ENCODE data around the gene FGGY.
"Not testable (repeated sequence)": the region's sequence is repeated elsewhere in the genome, so short reads cannot be mapped to it uniquely, and the experiment has no call there.

Gene FGGY

GRCh38 chr1:59444520-59444919 lies 147.6 kb downstream of the FGGY start:
- DNase-seq (ENCODE audit: low spot score): no peak

- DNase-seq (ENCODE audit: low spot score): no peak
These were observed 148.1 kb downstream of the FGGY start for GRCh38 chr1:59445040-59445439.

- DNase-seq (ENCODE audit: low spot score): no peak
These were observed 149.5 kb downstream of the FGGY start for GRCh38 chr1:59446257-59446901.

DNA sequence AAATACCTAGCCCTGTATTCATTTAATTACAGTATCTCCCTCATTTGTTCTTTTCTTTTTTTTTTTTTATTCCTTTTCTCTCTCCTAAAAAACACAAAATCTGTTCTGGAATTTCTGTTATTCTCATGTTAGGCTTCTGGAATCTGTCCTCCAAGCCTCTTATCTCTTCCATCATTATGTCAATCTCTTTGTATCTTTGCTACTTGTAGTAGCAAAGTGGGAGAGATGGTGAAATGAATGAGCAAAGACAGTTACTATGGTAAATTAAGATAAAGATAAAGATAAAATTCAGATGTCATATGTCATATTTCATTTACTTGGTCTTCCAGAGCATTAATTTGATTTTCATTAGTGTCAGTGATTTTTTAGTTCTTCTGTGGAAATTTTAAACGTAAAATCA lies 155.1 kb downstream of the FGGY start:
- no peak for DNase-seq (ENCODE audit: low spot score)

DNA sequence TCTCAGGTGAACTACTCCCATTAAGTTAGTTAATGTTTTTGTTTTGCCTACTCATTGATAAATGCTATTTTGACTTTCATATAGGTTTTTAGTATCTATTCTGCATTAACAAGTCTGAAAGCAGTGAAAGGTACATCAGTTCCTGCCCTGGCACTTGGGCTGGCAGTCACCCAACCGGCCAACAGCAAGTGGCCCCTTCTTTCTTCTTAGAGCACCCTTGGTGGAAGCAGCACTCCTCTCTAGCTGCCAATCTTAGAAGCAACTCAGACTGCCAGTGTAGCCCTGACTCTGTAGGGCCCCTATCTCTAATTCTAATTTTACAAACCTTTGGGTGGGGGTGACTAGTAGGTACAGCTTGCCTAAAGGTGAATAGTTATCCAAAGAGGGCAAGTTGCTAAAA lies 155.7 kb downstream of the FGGY start:
- no peak for DNase-seq (ENCODE audit: low spot score)

- DNase-seq (ENCODE audit: low spot score): no peak
These were observed 156.5 kb downstream of the FGGY start for GRCh38 chr1:59453297-59453968.

DNA sequence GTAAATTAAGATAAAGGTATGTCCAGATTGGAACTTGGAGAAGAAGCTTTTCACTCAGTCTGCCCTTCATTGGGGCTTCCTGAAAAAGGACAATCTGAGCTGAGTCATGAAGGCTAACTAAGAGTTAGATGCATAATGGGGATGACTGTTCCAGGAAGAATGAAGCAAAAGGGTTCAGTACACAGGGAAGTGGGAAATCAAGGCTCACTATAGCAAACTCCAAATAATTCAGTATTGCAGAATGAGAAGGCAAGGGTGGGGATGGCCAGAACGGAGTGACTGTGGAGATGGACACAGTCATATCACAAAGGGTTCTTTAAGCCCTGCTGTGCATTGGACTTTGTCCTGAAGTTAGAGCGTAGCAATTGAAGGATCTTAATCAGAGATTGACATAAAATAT lies 158.3 kb downstream of the FGGY start:
- DNase-seq (ENCODE audit: low spot score): no peak

- no peak for DNase-seq (ENCODE audit: low spot score)
These were observed 160.9 kb downstream of the FGGY start for GRCh38 chr1:59457786-59458185.

DNA sequence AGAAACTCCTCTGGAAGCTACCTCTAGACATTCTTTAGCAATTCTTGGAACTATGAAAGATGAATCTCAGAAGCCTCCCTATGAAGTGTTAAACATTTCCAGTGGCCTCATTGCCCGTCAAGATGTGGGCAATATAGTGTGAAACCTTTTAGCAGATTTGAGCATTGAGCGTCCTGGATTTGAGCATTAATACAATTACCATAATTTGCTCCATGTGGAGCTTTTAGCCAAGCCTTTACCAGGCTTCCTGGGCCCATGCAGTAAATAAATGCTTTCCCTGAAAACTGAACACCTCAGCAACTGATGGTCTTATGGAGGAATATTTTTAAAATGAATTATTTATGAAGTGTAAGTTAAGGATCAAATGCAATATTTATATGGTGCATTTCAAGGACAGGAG lies 162.0 kb downstream of the FGGY start:
- no peak for DNase-seq (ENCODE audit: low spot score)

DNA sequence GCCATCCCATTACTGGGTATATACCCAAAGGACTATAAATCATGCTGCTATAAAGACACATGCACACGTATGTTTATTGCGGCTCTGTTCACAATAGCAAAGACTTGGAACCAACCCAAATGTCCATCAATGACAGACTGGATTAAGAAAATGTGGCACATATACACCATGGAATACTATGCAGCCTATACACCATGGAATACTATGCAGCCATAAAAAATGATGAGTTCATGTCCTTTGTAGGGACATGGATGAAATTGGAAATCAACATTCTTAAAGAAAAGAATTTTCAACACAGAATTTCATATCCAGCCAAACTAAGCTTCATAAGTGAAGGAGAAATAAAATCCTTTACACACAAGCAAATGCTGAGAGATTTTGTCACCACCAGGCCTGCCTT lies 166.0 kb downstream of the FGGY start:
- not testable (repeated sequence) for DNase-seq (ENCODE audit: low spot score)

- not testable (repeated sequence) for DNase-seq (ENCODE audit: low spot score)
These were observed 168.6 kb downstream of the FGGY start for GRCh38 chr1:59465478-59465877.

- no peak for DNase-seq (ENCODE audit: low spot score)
These were observed 172.0 kb downstream of the FGGY start for GRCh38 chr1:59468828-59469428.

DNA sequence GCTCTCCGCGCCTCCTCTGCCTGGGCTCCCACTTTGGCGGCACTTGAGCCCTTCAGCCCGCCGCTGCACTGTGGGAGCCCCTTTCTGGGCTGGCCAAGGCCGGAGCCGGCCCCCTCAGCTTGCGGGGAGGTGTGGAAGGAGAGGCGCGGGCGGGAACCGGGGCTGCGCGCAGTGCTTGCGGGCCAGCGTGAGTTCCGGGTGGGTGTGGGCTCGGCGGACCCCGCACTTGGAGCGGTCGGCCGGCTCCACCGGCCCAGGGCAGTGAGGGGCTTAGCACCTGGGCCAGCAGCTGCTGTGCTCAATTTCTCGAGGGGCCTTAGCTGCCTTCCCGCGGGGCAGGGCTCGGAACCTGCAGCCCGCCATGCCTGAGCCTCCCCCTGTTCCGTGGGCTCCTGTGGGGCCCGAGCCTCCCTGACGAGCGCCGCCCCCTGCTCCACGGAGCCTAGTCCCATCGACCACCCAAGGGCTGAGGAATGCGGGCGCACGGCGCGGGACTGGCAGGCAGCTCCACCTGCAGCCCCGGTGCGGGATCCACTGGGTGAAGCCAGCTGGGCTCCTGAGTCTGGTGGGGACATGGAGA lies 175.2 kb downstream of the FGGY start:
- DNase-seq (ENCODE audit: low spot score): not testable (repeated sequence)

DNA sequence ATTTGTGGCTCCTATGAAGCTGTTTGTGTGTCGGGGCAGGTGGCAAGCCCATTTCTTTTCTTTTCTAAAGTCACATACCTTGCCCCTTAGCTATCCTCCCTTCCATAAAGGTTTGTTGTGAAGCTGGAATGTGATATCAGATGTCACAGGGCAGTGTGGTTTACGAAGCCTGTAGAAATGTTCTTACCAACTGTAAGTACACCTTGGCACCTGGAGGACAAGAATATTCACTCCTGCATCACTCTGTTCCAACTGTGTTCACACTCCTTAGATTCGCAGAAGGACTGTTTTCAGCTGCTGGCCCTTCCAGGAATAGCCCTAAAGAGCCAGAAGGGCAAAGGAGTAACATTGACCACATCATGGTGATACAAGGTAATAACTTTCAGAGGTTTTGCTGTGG lies 176.9 kb downstream of the FGGY start:
- DNase-seq (ENCODE audit: low spot score): no peak

DNA sequence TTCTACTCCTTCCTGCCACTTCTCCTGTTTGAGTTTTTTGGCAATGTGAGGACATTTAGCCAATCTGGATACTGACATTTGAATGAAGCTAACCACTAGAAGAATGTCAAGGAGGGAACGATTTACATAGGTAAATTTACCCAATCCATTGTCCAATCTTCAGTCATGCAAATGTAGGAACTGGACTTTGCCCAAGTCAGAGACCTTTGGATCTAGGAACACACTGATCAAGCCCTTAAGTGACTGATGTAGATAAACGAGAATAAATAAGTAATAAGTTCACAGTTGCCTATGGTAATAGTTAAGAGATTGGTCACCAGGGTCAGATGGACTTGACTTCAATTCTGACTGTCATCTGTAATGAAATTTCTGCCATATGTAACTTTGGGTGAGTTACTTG lies 177.6 kb downstream of the FGGY start:
- DNase-seq (ENCODE audit: low spot score): no peak

DNA sequence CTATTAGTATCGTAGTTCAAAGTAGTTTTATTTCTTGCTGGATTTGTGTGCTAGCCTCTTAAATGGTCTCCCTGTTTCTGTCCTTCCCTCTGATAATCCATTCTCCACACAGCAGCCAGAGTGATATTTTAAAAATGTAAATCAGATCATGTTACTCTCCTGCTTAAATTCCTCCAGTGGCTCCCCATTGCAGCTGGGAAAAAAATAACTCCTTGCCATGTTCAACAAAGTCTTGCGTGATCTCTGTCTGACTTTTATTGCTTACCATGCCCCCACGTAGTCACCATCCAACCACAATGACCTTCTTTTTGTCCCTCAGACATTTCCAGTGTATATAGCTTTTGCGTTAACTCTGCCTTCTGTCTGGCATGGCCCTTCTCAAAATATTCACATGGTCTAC lies 178.8 kb downstream of the FGGY start:
- DNase-seq (ENCODE audit: low spot score): no peak

- DNase-seq (ENCODE audit: low spot score): no peak
These were observed 180.4 kb downstream of the FGGY start for GRCh38 chr1:59477286-59477685.

GRCh38 chr1:59477867-59478266 lies 181.0 kb downstream of the FGGY start:
- no peak for DNase-seq (ENCODE audit: low spot score)

- DNase-seq (ENCODE audit: low spot score): no peak
These were observed 181.9 kb downstream of the FGGY start for GRCh38 chr1:59478822-59479221.

DNA sequence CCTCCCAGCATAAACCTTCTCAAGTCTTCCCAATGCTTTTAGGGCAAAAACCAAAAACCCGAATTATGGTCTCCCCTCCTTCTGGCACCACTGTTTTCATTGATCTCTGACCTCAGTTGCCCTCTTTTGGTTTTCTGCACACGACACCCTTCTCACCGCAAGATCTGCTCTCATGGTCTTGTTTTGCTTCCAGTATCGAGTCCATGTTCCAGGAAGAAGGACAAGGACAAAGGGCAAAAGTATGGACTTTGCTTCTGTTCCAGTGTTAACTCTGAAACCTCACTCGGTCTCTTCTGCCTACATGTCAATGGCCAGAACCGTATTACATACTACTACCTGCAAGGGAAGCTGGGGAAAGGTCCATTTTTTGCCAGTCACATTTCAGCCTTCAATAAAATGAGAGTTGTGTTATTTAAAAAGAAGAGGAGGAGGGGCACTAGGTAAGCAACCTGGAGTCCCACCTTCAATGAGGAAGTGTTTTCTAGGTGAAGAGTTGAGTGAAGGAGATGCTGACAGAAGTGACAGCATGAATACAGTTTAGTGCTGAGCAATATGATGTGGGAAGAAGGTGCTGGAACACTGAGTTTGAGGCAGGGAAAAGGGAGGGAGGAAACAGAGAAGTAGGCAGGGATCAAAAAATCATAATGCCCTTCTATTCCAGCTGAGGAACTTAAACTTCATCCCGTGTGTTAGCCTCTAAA lies 183.4 kb downstream of the FGGY start:
- no peak for DNase-seq (ENCODE audit: low spot score)

- no peak for DNase-seq (ENCODE audit: low spot score)
These were observed 185.1 kb downstream of the FGGY start for GRCh38 chr1:59481881-59482505.

DNA sequence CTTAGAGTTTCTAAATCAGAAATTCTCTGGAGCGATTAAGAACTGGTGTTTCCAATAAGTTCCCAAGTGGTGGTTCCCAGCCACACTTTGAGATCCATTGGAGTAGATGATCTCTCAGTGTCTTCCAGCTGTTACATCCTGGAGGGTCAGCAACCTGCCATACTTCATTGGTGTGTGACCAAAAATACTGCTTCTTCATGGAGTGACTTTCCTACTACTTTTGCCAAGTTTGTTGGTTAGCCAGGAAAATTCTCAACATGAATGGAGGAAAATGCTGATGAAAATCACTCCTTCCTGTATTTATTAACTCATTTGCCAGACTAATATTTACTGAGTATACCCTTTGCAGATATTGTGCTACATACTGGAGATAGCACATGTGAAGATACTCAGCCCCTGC lies 186.1 kb downstream of the FGGY start:
- DNase-seq (ENCODE audit: low spot score): no peak

Data from D341Med (cell line).